HEK293T (cell line): ENCODE data around the gene SNX22.

Source experiments
- CTCF ChIA-PET: fragments of 350-600 bp; formaldehyde crosslinking; extraction: SDS; loops from one replicate; lab custom pipeline; 2021; ENCODE audit warnings: antibody characterized with exemption, inconsistent platforms; lab: Yijun Ruan, JAX
- POLR2A ChIA-PET: fragments of 350-600 bp; formaldehyde crosslinking; extraction: SDS; loops from one replicate; lab custom pipeline; 2020; ENCODE audit warnings: antibody characterized with exemption, inconsistent platforms; lab: Yijun Ruan, JAX
- DNase-seq: peaks from one replicate; pipeline ENCODE4 v3.0.0; 2012; ENCODE audit warnings: mixed read lengths; ENCODE audit errors: extremely low spot score
- ARNT ChIP-seq: fragments of 450-650 bp; IDR thresholded peaks from 2 replicates; pipeline ENCODE4 v1.6.1; 2017; ENCODE audit warnings: mild to moderate bottlenecking
- BHLHE40 ChIP-seq: fragments of 450-650 bp; IDR thresholded peaks from 2 replicates; pipeline ENCODE4 v1.6.1; 2016; ENCODE audit warnings: mild to moderate bottlenecking, moderate library complexity, borderline replicate concordance
- CTBP1 ChIP-seq: fragments of 450-650 bp; IDR thresholded peaks from 2 replicates; pipeline ENCODE4 v1.6.1; 2016; ENCODE audit warnings: borderline replicate concordance
- ELF4 ChIP-seq: fragments of 450-650 bp; IDR thresholded peaks from 2 replicates; pipeline ENCODE4 v1.6.1; 2017; ENCODE audit warnings: antibody characterized with exemption
- FOXA1 ChIP-seq: fragments of 450-650 bp; IDR thresholded peaks from 2 replicates; pipeline ENCODE4 v1.6.1; 2016; ENCODE audit warnings: mild to moderate bottlenecking
- FOXK2 ChIP-seq: fragments of 450-650 bp; IDR thresholded peaks from 2 replicates; pipeline ENCODE4 v1.6.1; 2016; ENCODE audit warnings: mild to moderate bottlenecking
- FOXM1 ChIP-seq: fragments of 450-650 bp; IDR thresholded peaks from 2 replicates; pipeline ENCODE4 v1.6.1; 2017; ENCODE audit warnings: mild to moderate bottlenecking, borderline replicate concordance
- HDGF ChIP-seq: fragments of 450-650 bp; IDR thresholded peaks from 2 replicates; pipeline ENCODE4 v1.6.1; 2017; ENCODE audit warnings: antibody characterized with exemption, borderline replicate concordance
- L3MBTL2 ChIP-seq: fragments of 450-650 bp; conservative IDR thresholded peaks from 2 replicates; pipeline ENCODE4 v1.6.1; 2016; ENCODE audit warnings: mild to moderate bottlenecking
- LEF1 ChIP-seq: fragments of 450-650 bp; IDR thresholded peaks from 2 replicates; pipeline ENCODE4 v1.6.1; 2017; ENCODE audit warnings: mild to moderate bottlenecking, borderline replicate concordance
- NFRKB ChIP-seq: fragments of 450-650 bp; IDR thresholded peaks from 2 replicates; pipeline ENCODE4 v1.6.1; 2016; ENCODE audit warnings: mild to moderate bottlenecking, moderate library complexity
- SP1 ChIP-seq: fragments of 450-650 bp; IDR thresholded peaks from 2 replicates; pipeline ENCODE4 v1.6.1; 2017
- SUZ12 ChIP-seq: fragments of 450-650 bp; IDR thresholded peaks from 2 replicates; pipeline ENCODE4 v1.6.1; 2016; ENCODE audit warnings: mild to moderate bottlenecking
- TARDBP ChIP-seq: fragments of 450-650 bp; IDR thresholded peaks from 2 replicates; pipeline ENCODE4 v1.6.1; 2016
- ZNF384 ChIP-seq: fragments of 450-650 bp; IDR thresholded peaks from 2 replicates; pipeline ENCODE4 v1.6.1; 2016
- TF ChIP-seq, protein P1 (sequence below): fragments of 450-650 bp; IDR thresholded peaks from 2 replicates; pipeline ENCODE4 v1.6.1; 2016

SNX22 gene

DNA sequence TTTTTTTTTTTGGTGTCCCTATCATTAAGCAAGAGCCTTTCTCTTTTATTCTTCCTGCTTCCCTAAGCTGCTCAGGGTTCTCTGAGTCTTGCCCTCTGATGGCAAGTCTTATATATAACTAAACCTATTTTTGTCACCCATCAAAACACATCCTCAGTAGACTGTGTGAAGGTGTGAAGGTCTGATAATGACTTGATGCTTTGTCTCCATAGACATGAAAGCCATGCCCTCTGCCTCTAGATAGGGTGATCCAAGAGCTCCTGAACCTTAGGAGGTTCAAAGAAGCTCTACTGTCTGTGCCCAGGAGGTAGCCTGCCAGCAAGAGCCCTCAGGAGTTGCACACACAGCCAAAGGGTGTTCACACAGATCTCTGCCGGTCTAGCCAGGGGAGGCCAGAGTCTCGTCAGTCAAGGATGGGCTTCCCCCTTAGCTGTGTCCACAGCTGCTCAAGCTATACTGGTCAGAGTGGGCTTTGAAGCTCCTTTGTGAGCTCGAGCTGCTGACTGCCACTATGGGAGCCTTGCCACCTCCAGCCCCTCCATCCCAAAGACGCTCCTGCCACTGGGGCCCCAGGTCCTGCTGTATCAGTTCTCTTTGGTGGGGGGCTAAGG lies 13.1 kb upstream of the SNX22 start:
- no peak for DNase-seq
- no peak for TF ChIP-seq CTBP1
- TF ChIP-seq ZNF384, result no peak
- no peak for TF ChIP-seq ELF4
- TF ChIP-seq TARDBP, result no peak
- TF ChIP-seq SUZ12, result no peak
- no peak for TF ChIP-seq LEF1
- no peak for TF ChIP-seq L3MBTL2
- POLR2A ChIA-PET, result no interaction called here
- CTCF ChIA-PET, result no interaction called here

DNA sequence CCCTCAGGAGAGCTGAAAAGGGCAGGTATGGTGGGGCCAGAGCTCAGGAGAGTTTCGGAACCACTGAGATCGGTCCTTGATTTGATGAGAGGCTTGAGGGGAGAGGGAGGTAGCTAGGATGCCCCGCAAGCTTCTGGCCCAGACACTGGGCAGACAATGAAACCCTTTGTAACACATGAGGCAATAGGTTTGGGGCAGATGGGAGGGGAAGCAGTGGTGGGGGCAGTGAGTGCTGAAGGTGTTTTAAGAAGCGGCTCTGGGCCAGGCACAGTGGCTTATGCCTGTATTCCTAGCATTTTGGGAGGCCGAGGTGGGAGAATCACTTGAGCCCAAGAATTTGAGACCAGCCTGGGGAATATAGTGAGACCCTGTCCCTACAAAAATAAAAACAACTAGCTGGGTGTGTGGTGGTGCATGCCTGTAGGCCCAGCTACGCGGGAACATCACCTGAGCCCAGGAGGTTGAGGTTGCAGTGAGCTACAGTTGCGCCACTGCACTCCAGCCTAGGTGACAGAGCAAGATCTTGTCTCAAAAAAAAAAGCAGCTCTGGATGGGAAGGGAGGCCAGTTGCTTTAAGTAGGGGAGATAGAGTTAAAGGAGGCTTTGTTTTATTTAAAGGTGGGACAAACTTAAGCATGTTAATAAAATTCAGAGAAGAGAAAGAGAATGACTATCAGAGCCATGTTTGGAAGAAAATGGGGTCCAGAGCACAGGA lies 9.6 kb upstream of the SNX22 start:
- ChIA-PET CTCF (interaction anchor here (0.5 to 0.6 kb wide), 2 partner anchors 19 to 216 kb away, joined by 4 to 9 read pairs; no protein-coding TSS in a partner anchor), POLR2A (no interaction called here)
- TF ChIP-seq LEF1 (no peak), BHLHE40 (no peak)
- DNase-seq, result no peak

DNA sequence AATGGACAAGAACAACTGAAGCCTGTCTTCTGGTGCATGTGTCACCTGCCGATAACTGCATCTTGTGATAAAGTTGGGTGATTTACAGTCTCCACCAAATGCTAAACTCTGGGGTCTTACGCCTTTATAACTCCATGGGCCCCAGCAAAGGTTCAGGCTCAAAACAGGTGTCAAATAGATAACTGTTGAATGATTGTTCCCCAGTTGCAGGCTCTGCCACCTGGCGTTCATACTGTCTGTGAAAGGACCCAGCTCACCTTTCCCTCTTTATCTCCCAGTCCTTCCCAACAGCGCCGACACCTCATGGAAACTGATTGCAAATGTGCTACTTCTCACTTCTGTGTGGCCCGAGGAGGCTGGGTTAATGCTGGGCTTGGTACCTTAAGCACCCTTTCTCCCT lies 8.3 kb upstream of the SNX22 start:
- ChIA-PET CTCF (no interaction called here), POLR2A (no interaction called here)
- no peak for TF ChIP-seq BHLHE40
- no peak for TF ChIP-seq FOXA1
- TF ChIP-seq ZNF384, result no peak
- no peak for TF ChIP-seq SUZ12
- no peak for TF ChIP-seq HDGF
- no peak for TF ChIP-seq ARNT
- no peak for TF ChIP-seq TARDBP
- no peak for TF ChIP-seq ELF4
- TF ChIP-seq CTBP1, result no peak
- no peak for TF ChIP-seq SP1
- no peak for TF ChIP-seq FOXM1
- no peak for TF ChIP-seq LEF1
- no peak for TF ChIP-seq FOXK2
- TF ChIP-seq, protein P1, sequence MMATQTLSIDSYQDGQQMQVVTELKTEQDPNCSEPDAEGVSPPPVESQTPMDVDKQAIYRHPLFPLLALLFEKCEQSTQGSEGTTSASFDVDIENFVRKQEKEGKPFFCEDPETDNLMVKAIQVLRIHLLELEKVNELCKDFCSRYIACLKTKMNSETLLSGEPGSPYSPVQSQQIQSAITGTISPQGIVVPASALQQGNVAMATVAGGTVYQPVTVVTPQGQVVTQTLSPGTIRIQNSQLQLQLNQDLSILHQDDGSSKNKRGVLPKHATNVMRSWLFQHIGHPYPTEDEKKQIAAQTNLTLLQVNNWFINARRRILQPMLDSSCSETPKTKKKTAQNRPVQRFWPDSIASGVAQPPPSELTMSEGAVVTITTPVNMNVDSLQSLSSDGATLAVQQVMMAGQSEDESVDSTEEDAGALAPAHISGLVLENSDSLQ, result no peak
- TF ChIP-seq NFRKB, result no peak
- TF ChIP-seq L3MBTL2, result no peak
- no peak for DNase-seq

DNA sequence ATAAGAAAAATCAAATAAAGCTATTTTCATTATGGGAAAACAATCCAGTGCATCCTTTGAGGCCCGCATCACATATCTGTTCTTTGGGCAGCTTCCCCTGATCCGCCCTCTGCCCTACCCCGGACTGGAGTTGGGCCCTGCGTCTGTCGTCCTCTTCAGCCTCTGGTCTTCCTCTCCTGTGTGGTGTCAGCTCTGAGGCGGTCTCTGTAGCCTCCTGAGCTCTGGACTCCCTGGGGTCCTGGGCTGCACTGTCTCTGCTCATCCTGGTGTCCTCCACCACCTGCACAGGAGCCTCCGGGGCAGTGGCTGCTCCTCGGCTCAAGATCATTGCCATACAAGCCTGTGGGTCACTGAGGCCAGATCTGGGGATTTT lies 7.4 kb upstream of the SNX22 start:
- ChIA-PET POLR2A (no interaction called here), CTCF (interaction anchor here (0.6 kb wide), 1 partner anchor 1864 kb away, joined by 5 read pairs; no protein-coding TSS in a partner anchor)
- TF ChIP-seq BHLHE40 (no peak), ELF4 (no peak), SUZ12 (no peak), ARNT (no peak), SP1 (no peak), NFRKB (no peak)
- no peak for DNase-seq

DNA sequence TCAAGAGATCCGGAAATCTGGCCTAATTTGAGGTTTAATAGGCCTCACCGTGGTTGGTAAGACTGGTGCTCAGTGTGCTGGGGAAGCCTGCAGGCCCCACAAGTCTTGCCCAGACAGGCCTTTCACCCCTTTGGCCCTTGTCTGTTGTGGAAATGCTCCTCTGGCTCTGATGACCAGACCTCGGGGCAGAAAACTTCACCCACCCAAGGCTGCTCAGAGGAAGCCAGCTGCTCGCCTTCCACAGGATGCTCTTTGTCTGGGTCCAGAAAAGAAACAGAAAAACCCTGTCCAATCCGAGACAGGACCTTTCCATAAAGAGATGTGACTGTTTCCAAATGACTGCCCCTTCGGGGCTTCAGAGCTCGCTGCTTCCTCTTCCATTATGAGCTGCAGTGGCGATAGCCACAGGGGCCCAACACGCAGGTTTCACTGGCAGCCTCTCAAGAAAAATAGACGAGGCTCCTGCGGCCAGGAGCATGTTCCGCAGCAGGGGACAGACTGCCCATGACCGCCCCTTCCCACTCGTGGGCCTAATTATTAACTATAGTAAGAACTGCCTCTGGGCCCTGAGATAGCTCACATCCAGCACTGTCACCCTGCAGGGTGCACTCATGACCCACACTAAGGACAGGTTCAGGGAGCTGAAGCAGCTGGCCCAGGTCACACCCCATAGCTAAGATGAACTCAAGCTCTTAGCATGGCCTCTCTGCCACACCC lies 6.8 kb upstream of the SNX22 start:
- no peak for DNase-seq
- ChIA-PET CTCF (interaction anchor here (0.6 kb wide), 1 partner anchor 1864 kb away, joined by 5 read pairs; no protein-coding TSS in a partner anchor), POLR2A (interaction anchor here (1.0 kb wide), 1 partner anchor 18 kb away, joined by 4 read pairs; the partner anchor contains the start of gene PPIB)
- TF ChIP-seq SP1 (no peak), FOXK2 (no peak), L3MBTL2 (no peak), SUZ12 (no peak), BHLHE40 (no peak), ELF4 (no peak), NFRKB (no peak), FOXA1 (no peak), HDGF (no peak), TARDBP (no peak), ARNT (no peak)
- TF ChIP-seq, protein P1, result no peak

DNA sequence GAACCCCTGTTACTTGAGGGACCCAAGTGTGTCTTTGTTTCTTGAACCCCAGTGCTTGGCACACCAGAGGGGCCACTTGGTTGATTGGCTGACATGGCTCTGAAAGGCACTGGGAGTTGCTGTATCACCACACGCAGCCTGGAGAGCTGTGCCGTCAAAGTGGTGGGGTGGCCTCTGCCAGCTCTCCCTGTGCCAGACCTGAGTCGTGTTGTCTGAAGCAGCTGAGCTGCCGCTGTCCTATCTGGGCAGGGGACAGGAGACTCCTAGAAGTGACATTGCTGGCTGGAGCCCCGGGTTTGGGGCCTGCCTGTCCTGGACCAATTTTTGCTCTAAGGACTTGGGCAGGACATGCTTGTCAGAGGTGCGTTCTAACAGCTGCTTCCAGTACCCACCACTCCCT lies 5.5 kb upstream of the SNX22 start:
- ChIA-PET POLR2A (interaction anchor here (0.7 kb wide), 1 partner anchor 47 kb away, joined by 3 read pairs; no protein-coding TSS in a partner anchor), CTCF (no interaction called here)
- no peak for TF ChIP-seq CTBP1
- no peak for TF ChIP-seq BHLHE40
- no peak for TF ChIP-seq NFRKB
- no peak for TF ChIP-seq ZNF384
- no peak for TF ChIP-seq SUZ12
- TF ChIP-seq ARNT, result no peak
- no peak for TF ChIP-seq ELF4
- TF ChIP-seq L3MBTL2, result no peak
- TF ChIP-seq SP1, result no peak
- TF ChIP-seq FOXM1, result no peak
- no peak for TF ChIP-seq HDGF
- TF ChIP-seq, protein P1, result no peak
- TF ChIP-seq TARDBP, result no peak
- TF ChIP-seq FOXA1, result no peak
- TF ChIP-seq FOXK2, result no peak
- DNase-seq, result no peak
